ENCODE results near the gene AFF3. TPM values are rescaled to one million over a fixed set of nuclear protein-coding genes. Genes with fewer than 3 reads are reported as not detected.

AFF3 gene
- total RNA-seq, 1 experiment from 2014 or later = 0.22 TPM

GRCh38 chr2:99974275-99974674 lies 168.1 kb downstream of the AFF3 start:
- H3K9me3 ChIP-seq (ENCODE audit: control insufficient read depth, low read depth, low read length) = no peaks in the 10 kb centered on the region
- no peak for DNase-seq
- H3K56ac ChIP-seq (ENCODE audit: insufficient read length, low read depth, low read length) = no peak overlapping the region
- no peak overlapping the region for H3K4me3 Mint-ChIP-seq
- no peak overlapping the region for H3K9ac ChIP-seq (ENCODE audit: extremely low read depth, insufficient read length, low read length)
- no peaks in the 10 kb centered on the region for H3K9me3 Mint-ChIP-seq
- H2BK15ac ChIP-seq (ENCODE audit: low read depth, low read length) = no peak overlapping the region
- no peak overlapping the region for H2BK5ac ChIP-seq (ENCODE audit: insufficient read length, low read length)
- H3K18ac ChIP-seq (ENCODE audit: insufficient read length, low read depth, low read length) = no peak overlapping the region
- no peak overlapping the region for H3T11ph ChIP-seq (ENCODE audit: low read length)
- H3K23ac ChIP-seq (ENCODE audit: insufficient read length, low read depth, low read length) = no peak overlapping the region
- no peaks in the 10 kb centered on the region for H3K23me2 ChIP-seq (ENCODE audit: insufficient read length, low read depth, low read length, poor library complexity, severe bottlenecking)
- no peak overlapping the region for H2AFZ ChIP-seq (ENCODE audit: low read length)
- no peak overlapping the region for H3K4ac ChIP-seq (ENCODE audit: low read depth, low read length)
- no peak overlapping the region for H4K5ac ChIP-seq (ENCODE audit: insufficient read length, low read depth, low read length)
- no peak overlapping the region for H3K27ac ChIP-seq (ENCODE audit: insufficient read length, low read depth, low read length)
- H3K79me1 ChIP-seq (ENCODE audit: insufficient read depth, low read depth, low read length, poor library complexity, severe bottlenecking) = no peaks in the 10 kb centered on the region
- H3K27me3 Mint-ChIP-seq (ENCODE audit: low read depth) = peaks cover 17% of the 10 kb centered on the region
- no peak overlapping the region for H2AK5ac ChIP-seq (ENCODE audit: insufficient read length, low read length)
- no peaks in the 10 kb centered on the region for H3K36me3 Mint-ChIP-seq (ENCODE audit: insufficient read depth in 1 of 3, low read depth in 3 of 3)
- H4K8ac ChIP-seq (replicated peaks; ENCODE audit: insufficient read length, low read depth, low read length) = no peak overlapping the region
- H2BK20ac ChIP-seq (ENCODE audit: low read depth, low read length, poor library complexity, severe bottlenecking) = no peak overlapping the region
- H2BK120ac ChIP-seq (ENCODE audit: low read depth, low read length, poor library complexity, severe bottlenecking) = no peak overlapping the region
- H2BK12ac ChIP-seq (ENCODE audit: insufficient read length, low read depth, low read length) = no peak overlapping the region
- no peaks in the 10 kb centered on the region for H3K4me1 ChIP-seq (ENCODE audit: insufficient read depth, low read length)
- no peaks in the 10 kb centered on the region for H3K79me2 ChIP-seq (ENCODE audit: insufficient read depth, low read length)
- H3K14ac ChIP-seq (ENCODE audit: insufficient read depth, low read length) = no peak overlapping the region
- H3K27ac Mint-ChIP-seq = no peak overlapping the region
- H3K27me3 ChIP-seq (ENCODE audit: insufficient read depth, low read length) = no peaks in the 10 kb centered on the region
- no peak for TF ChIP-seq CTCF (conservative IDR thresholded peaks at IDR 0.05)
- no peak overlapping the region for H4K91ac ChIP-seq (ENCODE audit: insufficient read length, low read depth, low read length)
- H4K20me1 ChIP-seq (ENCODE audit: control insufficient read depth, insufficient read depth, insufficient read length) = no peaks in the 10 kb centered on the region
- WGBS (ENCODE audit: extremely low coverage, insufficient read length, low lambda C conversion rate) = no CpG with 5 or more reads among the region's 6 CpGs
- no peak overlapping the region for H3K4me2 ChIP-seq (ENCODE audit: insufficient read depth, insufficient read length, low read length)
- peaks cover 4 to 9% of the 10 kb centered on the region in 2 experiments for H3K4me1 Mint-ChIP-seq
